HG03469 (cell line): ENCODE measurements around the gene KRTAP5-4.

Source experiments
- ATAC-seq: cut with Tn5 transposase; IDR thresholded peaks from one replicate; pipeline ENCODE4 v1.9.1; 2021; ENCODE audit warnings: mild to moderate bottlenecking, moderate library complexity, moderate number of reproducible peaks; ENCODE audit not compliant: unreplicated experiment

KRTAP5-4 gene

DNA sequence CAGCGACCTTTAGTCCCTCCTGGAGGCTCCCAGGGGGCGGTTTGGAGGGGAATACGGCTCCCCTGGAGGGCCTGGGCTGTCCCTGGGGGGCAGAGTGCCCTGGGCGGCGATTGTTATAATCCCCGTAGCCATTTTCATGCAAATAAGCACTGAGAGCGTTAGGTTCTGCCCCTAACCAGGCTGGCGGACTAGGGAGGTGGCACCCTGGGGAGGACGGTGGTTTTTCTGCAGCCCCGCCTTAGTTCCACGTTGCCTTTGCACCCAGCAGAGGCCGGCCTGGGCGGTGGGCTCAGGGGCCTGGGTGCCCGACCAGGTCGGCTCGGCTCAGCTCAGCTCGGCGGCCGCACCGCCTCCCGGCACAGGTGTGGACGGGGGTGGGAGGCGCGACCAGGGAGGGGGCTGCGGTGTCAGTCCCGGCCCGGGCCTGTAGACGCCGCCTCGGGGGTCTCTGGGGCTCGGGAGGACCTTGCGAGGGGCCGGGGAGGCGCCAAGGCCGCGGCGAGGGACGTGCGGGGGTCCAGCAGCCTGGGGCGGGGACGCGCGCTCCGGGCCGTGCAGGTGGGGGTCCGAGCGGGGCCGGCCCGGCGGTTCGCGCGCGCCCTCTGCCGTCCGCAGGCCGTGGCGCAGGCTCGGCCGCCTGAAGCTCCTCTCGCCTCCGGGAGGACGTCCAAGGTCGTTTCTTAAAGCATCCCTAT lies 47.6 kb downstream of the KRTAP5-4 start:
- ATAC-seq: no peak

- ATAC-seq: no peak
These were observed 48.1 kb downstream of the KRTAP5-4 start for GRCh38 chr11:1573903-1574237.

DNA sequence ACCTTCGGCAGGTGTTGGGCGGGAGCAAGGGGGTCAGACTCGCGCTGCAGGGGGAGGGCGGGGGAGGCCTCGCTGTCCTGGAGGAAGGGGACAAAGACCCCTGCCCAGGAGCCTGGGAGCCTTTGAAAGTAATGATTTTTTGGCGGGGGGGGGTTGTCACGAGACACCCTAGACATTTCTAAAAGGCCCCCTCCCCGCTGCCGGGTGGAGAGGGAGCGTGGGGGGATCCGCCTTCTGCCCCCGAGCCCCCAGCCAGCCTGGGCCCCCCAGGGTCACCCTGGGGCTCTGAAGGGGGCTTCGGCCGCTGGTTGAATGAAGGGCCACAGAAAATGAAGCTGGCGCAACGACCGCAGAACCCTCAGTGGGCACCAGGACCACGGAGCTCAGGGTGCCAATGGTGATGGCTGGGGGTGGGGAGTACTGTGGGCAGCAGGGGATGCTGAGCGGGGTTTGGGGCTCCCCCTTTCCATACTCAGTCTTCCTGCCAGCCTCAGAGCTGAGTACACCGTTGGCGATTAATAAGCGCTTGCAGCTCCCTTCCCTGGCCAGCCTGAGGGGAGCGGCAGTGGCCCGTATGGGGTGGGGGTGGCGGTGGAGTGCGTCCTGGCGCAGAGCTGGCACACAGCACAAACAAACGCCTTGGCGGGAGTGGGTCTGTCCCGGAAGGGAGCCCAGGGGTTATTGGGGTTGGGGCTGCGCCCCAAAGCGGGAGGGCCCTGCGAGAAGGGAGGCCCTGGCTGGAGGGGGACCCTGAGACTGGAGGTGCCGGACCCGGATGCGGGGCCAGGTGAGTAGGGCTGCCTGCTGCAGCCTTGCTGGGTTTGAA lies 48.6 kb downstream of the KRTAP5-4 start:
- ATAC-seq: no peak

DNA sequence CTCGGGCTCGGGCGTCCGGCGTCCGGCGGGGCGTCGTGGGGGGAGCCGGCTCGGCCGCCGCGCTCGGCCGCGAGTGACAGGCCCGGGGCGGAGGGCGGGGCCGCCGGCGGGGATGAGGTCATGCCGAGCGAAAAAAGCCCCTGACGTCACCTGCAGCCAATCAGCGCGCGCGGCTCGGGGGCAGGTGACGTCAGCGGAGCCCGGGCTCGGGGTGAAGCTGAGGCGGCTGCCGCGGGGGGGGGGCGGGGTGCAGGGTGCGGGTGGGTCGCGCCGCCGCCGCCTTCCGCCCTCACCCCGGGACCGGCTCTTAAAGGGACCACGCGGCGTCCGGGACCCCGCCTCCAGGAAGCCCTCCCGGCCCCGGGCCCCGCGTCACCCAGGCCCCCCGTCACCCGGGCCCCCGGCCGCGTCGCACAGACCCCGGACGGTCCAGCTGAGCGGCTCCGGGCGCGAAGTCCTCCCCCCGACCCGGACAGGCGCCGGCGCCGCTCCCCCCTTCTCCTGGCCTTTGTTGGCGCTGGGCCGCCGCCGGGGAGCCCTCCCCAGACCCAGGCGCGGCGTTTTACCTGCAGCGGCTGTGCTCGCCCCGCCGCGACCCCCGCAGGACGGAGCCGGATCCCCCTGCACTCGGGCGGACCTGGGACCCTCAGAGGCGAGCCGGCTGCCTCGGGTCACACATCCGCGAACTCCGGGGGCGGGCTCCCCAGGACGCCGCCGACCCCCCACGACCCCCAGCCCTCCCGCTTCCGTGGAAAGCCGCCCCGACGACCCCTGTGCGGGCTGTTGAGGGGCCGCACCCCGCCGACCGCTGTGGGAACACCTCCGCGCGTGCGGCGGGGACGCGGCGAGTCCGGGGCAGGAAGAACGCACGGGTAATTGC lies 49.5 kb downstream of the KRTAP5-4 start, which contains the start of gene DUSP8:
Gene DUSP8 (minus strand): TSS at position 75 of the 880 bp plus-strand sequence. CDS start 6,445 bp downstream, outside the sequence.
- no peak for ATAC-seq

- ATAC-seq: no peak
These were observed 50.2 kb downstream of the KRTAP5-4 start for GRCh38 chr11:1571760-1572196.
